Lower lobe of right lung (tissue), 2 donors: ENCODE data around the gene GNB3. TPM values are rescaled to one million over a fixed set of nuclear protein-coding genes. Genes with fewer than 3 reads are reported as not detected.

Experiments used
- ATAC-seq, 2 donors: fragments of 200-7000 bp; cut with Tn5 transposase; one replicate each; pipeline ENCODE4 v1.9.1; 2020 to 2022; ENCODE audit warnings: mild to moderate bottlenecking in 2 of 2, moderate library complexity in 2 of 2
- DNase-seq: peaks from one replicate; pipeline ENCODE4 v3.0.0-alpha.2; 2020
- H3K27ac ChIP-seq: fragments of 200-600 bp; one replicate; pipeline ENCODE4 v1.8.0; 2022
- H3K27me3 ChIP-seq: fragments of 200-600 bp; one replicate; pipeline ENCODE4 v1.8.0; 2022; ENCODE audit warnings: low read depth
- H3K36me3 ChIP-seq: fragments of 200-600 bp; one replicate; pipeline ENCODE4 v1.8.0; 2022; ENCODE audit warnings: mild to moderate bottlenecking
- H3K4me1 ChIP-seq: fragments of 200-600 bp; one replicate; pipeline ENCODE4 v1.8.0; 2022
- H3K4me3 ChIP-seq: fragments of 200-600 bp; one replicate; pipeline ENCODE4 v1.8.0; 2022; ENCODE audit warnings: mild to moderate bottlenecking
- H3K9me3 ChIP-seq: fragments of 200-600 bp; one replicate; pipeline ENCODE4 v1.8.0; 2022
- CTCF ChIP-seq: fragments of 200-600 bp; IDR thresholded peaks from one replicate; pipeline ENCODE4 v1.8.0; 2022; ENCODE audit warnings: antibody characterized with exemption, mild to moderate bottlenecking
- intact Hi-C: fragments of 100-400 bp; cut with DNase I; formaldehyde crosslinking; loops from one replicate; pipeline ENCODE4 v1.11.0; 2022
- total RNA-seq: library from RNA; stranded (reverse); fragmentation: NEBNext Ultra II Directional; extraction: Animal tissue kit (Norgen Biotek cat#: 25700); gene quantifications from one replicate; pipeline ENCODE4 v1.2.1, GENCODE V29; 2021
- donor health status: DM: no; HTN: yes; CAD: no; lungs with severe emphysema.

Gene GNB3
- total RNA-seq, 1 donor from 2014 or later: 1.0 TPM

GRCh38 chr12:6817098-6817497 lies 23.6 kb upstream of the GNB3 start:
- ATAC-seq: no peak

GRCh38 chr12:6817662-6818157 lies 23.0 kb upstream of the GNB3 start:
- H3K27ac ChIP-seq: no peak overlapping the region
- ATAC-seq (no peak), DNase-seq (no peak)
- TF ChIP-seq CTCF: no peak
- intact Hi-C loops: no loop called here
- H3K9me3 ChIP-seq: no peaks in the 10 kb centered on the region
- H3K27me3 ChIP-seq: peaks cover 10% of the 10 kb centered on the region
- H3K4me1 ChIP-seq: peaks cover 8% of the 10 kb centered on the region
- H3K4me3 ChIP-seq: no peak overlapping the region
- H3K36me3 ChIP-seq: peaks cover 19% of the 10 kb centered on the region

More at GRCh38 chr12:6817098-6817497, 23.6 kb upstream of the GNB3 start:
- Histone ChIP-seq H3K4me3 (no peak overlapping the region), H3K9me3 (no peaks in the 10 kb centered on the region), H3K27ac (no peak overlapping the region), H3K27me3 (peaks cover 4% of the 10 kb centered on the region), H3K36me3 (peaks cover 19% of the 10 kb centered on the region), H3K4me1 (peaks cover 5% of the 10 kb centered on the region)
- no peak for DNase-seq
- TF ChIP-seq CTCF: no peak
- intact Hi-C loops: no loop called here

DNA sequence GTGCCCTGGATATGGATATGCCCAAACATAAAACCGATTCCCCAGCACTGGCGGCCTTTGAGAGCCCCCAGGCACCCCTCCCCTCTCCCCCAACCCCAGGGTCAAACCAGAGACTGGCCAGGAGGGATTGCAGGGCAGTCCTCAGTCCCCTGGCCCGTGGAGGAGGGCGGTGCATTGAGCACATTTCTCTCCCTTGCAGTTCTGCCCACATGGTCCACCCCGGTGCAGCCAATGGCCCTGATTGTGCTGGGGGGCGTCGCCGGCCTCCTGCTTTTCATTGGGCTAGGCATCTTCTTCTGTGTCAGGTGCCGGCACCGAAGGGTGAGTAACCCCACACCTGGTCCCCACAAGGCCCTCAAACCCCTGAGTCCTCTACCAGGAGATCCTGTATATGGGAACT lies 22.5 kb upstream of the GNB3 start:
- Histone ChIP-seq H3K27ac (no peak overlapping the region), H3K4me1 (peaks cover 8% of the 10 kb centered on the region), H3K27me3 (peaks cover 12% of the 10 kb centered on the region), H3K9me3 (no peaks in the 10 kb centered on the region), H3K36me3 (peaks cover 19% of the 10 kb centered on the region), H3K4me3 (no peak overlapping the region)
- TF ChIP-seq CTCF: no peak
- ATAC-seq: no peak
- no peak for DNase-seq
- intact Hi-C loops: no loop called here

DNA sequence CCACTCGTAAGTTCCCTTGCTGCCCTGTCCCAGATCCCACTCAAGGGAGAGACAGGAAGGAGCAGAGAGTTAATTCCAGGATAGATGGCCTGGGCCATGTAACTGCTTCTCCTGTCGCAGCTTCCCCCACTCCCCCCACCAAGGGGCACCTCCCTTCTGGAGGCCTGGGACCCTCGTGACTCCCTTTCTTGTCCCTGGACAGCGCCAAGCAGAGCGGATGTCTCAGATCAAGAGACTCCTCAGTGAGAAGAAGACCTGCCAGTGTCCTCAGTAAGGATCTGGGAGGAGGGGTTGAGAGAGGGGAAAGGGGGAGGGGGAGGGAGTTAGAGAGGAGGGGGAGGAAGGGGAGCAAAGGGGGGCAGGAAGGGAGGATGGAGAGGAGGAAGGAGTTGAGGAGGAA lies 22.1 kb upstream of the GNB3 start:
- TF ChIP-seq CTCF: no peak
- Histone ChIP-seq H3K4me1 (peaks cover 8% of the 10 kb centered on the region), H3K27ac (no peak overlapping the region), H3K4me3 (no peak overlapping the region), H3K27me3 (peaks cover 12% of the 10 kb centered on the region), H3K36me3 (peaks cover 19% of the 10 kb centered on the region), H3K9me3 (no peaks in the 10 kb centered on the region)
- intact Hi-C loops: no loop called here
- no peak for DNase-seq
- no peak for ATAC-seq

- no peak overlapping the region for H3K27ac ChIP-seq
- no peaks in the 10 kb centered on the region for H3K9me3 ChIP-seq
- peaks cover 19% of the 10 kb centered on the region for H3K36me3 ChIP-seq
- no peak overlapping the region for H3K4me3 ChIP-seq
- ATAC-seq (no peak), DNase-seq (no peak)
- intact Hi-C loops: no loop called here
- H3K27me3 ChIP-seq: peaks cover 15% of the 10 kb centered on the region
- H3K4me1 ChIP-seq: peaks cover 8% of the 10 kb centered on the region
- TF ChIP-seq CTCF: no peak
Measured at GRCh38 chr12:6819106-6820030, 21.4 kb upstream of the GNB3 start.
